SH-SY5Y (cell line): ENCODE data around the gene ZNF197.

ENCODE experiments used
- GATA2 ChIP-seq: IDR thresholded peaks from 2 replicates; pipeline ENCODE4 v1.6.1; 2011; ENCODE audit warnings: mild to moderate bottlenecking, low read depth, low read length
- GATA3 ChIP-seq: IDR thresholded peaks from 2 replicates; pipeline ENCODE4 v1.6.1; 2011; ENCODE audit warnings: low read depth, mild to moderate bottlenecking, low read length, moderate library complexity

Gene ZNF197

DNA sequence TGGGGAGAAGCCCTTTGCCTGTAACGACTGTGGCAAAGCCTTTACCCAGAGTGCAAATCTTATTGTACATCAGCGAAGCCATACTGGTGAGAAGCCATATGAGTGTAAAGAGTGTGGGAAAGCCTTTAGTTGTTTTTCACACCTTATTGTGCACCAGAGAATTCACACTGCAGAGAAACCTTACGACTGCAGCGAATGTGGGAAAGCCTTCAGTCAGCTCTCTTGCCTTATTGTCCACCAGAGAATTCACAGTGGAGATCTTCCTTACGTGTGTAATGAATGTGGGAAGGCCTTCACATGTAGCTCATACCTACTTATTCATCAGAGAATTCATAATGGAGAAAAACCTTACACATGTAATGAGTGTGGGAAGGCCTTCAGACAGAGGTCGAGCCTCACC lies 34.6 kb downstream of the ZNF197 start:
- TF ChIP-seq GATA2 (no peak), GATA3 (no peak)

DNA sequence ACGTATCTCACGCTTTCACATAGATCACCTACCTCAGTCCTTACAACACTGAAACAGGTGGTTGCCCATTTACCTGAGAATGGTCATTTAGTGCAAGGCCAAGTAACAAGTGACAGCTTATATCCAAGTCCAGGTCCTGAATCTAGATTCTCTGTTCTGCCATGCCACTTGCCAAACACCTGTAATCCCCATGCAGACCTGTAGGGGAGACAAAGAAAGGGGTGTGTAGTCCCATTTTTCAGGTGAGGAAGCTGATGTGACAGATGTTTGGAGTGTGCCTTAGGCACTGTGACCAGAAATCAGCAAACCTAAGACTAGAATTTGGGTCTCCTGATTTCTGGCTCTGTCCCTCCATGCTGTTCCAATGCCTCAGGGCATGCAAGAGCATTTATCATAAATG lies 36.4 kb downstream of the ZNF197 start:
- TF ChIP-seq GATA3 (no peak), GATA2 (no peak)

DNA sequence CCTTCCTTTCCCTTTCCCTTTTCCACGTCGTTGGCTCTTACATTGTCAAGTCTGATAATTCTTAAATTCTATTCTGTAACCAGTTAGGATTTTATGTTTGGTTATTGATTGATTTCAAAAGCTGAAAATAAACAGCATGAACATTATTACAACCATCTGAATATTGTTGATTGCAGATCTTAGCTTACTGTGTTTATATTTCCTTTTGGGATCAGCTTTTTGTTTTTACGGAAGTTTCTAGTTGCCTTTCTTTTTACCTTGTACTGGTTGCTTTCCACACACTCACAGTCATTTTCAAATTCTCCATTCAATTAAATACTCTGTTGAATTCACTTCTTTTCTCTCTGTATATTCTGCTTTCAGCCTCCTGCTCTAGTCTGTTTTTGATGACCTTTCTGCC lies 40.3 kb downstream of the ZNF197 start:
- TF ChIP-seq GATA2 (no peak), GATA3 (no peak)

DNA sequence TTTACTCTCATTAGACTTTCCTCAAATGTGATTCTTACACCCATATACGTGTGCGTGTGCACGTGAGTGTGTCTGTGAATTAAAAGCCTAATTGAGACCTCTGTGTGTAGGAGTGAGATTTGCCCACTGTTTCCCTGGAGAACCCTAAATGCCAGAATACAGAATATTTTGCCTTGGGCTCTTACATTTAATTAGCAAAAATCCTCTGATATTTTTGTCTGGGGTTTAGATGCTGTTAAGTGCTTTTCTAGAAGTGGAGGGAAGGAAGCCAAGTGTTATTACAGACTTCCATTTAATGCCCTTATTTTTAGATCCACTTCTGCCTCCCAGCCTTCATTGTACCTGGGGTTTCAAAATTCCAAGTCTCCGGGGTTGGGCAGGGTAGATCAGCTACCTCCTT lies 41.5 kb downstream of the ZNF197 start:
- TF ChIP-seq GATA3 (no peak), GATA2 (no peak)

DNA sequence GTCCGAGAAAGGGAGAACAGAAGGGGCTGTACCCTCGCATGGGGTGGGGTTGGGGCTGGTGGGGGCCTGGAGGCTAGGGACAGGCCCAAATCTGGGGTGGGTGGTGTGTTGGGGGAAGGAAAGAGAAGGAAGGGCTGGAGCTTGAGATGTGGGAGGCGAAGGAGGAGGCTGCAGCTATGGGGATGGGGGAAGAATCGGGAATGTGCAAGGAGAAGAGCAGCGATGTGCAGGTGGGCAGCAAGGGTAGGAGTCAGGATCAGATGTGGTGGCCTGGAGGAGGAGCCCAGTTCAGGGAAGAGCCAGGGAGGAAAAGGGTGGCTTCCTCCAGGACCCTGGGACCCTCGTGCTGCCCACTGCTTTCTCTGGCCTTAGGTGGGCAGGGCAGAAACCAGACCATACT lies 44.9 kb downstream of the ZNF197 start:
- no peak for TF ChIP-seq GATA2

DNA sequence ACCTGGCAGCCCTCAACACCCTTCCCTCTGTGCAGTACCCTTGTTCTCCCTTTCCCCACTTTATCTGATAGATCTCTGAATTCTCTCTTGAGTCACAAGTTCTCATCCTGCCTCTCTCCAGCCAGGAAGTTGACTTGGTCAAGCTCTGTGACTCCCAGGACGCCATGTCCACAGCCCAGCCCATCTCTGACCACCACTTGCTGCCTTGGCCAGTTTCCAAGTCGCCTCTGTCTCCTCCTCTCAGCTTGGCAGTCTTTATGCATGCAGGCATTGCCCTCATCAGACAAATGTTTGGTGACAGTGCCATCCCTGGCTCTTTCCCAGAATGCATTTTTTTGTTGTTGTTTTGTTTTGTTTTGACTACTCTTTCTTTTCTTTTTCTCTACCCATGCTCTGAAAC lies 49.4 kb downstream of the ZNF197 start:
- TF ChIP-seq GATA3 = no peak

DNA sequence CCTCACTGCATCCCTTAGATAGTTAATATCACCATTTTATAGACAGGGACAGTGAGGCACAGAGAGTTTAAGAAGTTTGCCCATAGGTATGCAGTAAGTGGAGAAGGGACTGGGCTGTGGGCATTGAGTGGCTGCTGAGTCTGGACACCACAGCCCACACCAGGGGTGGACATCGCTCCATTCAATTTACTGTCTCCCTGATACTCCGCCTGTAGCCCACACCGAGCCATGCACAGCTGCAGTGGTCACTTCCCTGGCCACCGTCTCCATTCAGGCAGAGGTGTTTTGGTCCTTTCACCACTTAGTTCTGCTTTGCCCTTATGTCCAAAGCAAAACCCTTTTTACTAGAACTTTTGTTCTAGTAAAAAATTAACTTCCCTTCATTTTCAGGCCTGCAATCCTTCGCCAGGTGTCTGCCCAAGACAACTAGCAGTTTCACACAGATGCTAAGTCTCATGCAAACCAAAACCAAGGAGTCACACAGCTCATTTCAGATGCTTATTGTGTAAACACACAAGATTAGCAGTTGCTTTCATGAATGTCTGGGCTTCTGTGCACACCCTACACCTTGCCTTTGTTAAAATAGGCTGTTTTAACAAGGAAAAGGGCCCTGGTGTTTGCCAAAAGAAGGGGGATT lies 53.8 kb downstream of the ZNF197 start:
- TF ChIP-seq GATA3 (no peak), GATA2 (no peak)

DNA sequence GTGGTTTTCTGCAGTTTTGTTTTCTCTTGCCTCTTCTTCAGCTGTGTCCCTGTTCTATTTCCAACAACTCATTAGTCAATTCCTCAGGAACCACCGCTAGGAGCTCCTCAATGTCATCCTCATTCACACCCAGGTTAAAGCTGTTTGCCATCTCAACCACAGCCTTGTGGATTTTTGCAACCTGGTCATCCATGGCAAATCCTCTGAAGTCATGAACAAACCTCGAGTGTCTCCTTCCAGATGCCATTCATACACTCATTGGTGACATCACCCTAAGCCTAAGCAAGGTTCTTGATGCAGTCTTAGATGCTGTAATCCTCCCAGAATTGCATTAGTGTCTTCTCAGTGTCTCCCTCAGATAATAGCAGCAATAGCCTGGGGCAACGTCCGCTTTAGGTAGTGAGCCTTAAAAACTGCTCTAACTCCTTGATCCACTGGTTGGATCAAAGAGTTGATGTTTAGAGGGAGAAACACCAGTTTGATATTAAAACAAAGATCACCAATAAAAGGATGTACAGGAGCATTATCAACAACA lies 56.2 kb downstream of the ZNF197 start:
- TF ChIP-seq GATA2 (no peak), GATA3 (no peak)

DNA sequence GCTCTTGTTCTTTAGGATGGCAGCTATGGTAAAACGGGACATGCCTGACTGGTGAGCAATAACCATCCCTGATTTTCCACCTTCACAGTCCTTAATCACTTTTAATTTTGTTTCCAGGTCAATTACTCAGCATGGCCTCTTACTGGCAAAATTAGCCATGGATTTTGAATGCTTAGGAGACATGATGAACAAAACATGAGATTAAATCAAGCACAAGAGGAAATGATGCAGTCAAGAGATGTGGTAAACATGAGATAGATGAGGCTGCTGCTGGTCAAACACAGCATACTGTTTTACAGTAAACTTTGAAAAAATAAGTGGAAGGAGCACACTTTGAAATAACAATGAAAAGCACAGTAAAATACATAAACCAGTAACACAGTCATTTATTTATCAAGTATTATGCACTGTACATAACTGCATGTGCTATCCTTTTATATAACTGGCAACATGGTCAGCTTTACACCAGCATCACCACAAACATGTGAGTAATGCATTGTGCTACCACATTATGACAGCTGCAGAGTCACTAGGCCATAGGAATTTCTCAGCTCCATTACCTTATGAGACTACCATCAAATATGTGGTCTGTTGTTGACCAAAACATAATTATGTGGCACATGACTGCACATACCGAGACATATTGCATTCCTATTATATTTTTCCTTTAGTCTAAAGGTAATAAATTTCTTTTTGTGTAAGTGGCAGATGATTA lies 57.5 kb downstream of the ZNF197 start:
- TF ChIP-seq GATA2 (no peak), GATA3 (no peak)

DNA sequence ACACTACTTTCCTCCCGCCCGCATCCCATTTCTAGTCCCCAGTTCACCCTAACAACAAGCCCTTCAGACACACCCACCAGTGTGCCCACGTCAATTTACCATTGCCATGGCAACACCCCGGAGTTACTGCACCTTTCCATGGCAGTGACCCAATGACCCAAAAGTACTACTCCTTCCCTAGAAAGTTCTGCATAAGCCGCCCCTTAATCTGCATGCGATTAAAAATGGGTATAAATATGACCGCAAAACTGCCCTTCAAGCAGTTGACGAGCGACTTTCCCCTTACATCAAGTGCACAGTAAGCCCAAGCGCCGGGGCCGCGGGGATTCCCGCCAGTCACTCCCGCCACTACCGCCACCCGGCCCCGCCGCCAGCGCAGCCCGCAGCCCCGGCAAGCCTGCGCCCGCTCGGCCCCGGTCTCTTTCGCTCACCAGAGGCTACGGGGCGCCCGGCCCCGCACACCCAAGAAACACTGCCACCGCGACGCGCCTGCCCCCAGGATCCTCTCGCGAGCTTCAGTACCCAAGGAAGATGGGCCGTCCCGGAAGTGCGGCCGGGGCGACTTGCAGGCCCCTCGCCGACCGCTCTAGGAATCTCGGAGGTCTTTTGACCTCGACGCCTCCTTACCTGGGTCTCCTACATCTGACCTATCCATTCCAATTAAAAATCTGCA lies 60.4 kb downstream of the ZNF197 start:
- TF ChIP-seq GATA3 (no peak), GATA2 (no peak)

DNA sequence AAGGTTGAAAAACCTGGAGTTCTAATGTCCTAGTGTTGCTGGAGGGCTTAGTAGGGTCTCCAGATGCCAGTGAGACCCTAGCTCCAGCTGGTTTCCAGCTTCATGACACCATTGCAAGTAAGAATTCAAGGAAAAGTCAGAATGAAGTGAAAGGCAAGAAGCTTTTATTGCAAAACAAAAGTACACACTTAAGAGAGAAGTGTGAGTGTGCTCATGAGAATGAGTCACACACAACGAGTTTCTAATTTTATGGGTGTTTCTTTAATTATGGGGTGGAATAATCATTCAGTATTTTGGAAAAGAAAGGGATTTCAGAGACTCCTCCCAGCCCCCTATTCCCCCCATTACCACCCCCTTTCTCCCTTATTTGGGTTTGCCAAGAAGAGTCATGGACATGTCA lies 63.1 kb downstream of the ZNF197 start:
- no peak for TF ChIP-seq GATA2
- TF ChIP-seq GATA3 = no peak
